ENCODE data around the gene PRKCB. TPM values are rescaled to one million over a fixed set of nuclear protein-coding genes. Genes with fewer than 3 reads are reported as not detected.
"Not testable (repeated sequence)": the region's sequence is repeated elsewhere in the genome, so short reads cannot be mapped to it uniquely, and the experiment has no call there.

The PRKCB gene
- total RNA-seq, 2 experiments from 2014 or later, result 21.0 to 51.6 TPM

GRCh38 chr16:23914946-23915530 lies 79.3 kb downstream of the PRKCB start:
- DNase-seq (ENCODE audit: low spot score), result no peak
- Histone ChIP-seq H3K27ac (ENCODE audit: low read depth, low read length, poor library complexity, severe bottlenecking) (no peak overlapping the region), H4K20me1 (ENCODE audit: insufficient read depth, low read length) (no peaks in the 10 kb centered on the region), H2AFZ (ENCODE audit: low read length) (no peak overlapping the region), H3K4me2 (ENCODE audit: low read length) (no peak overlapping the region), H3K36me3 (ENCODE audit: insufficient read depth, low read length) (no peaks in the 10 kb centered on the region), H3K9me2 (ENCODE audit: insufficient read depth, low read length) (no peaks in the 10 kb centered on the region), H3K79me2 (ENCODE audit: insufficient read depth, low read depth, low read length) (no peaks in the 10 kb centered on the region), H3K4me3 (ENCODE audit: low read depth, low read length, poor library complexity, severe bottlenecking) (no peak overlapping the region), H3K4me1 (ENCODE audit: insufficient read depth, low read length, poor library complexity, severe bottlenecking) (peaks cover 8% of the 10 kb centered on the region), H3K9me3 (ENCODE audit: low read length) (no peaks in the 10 kb centered on the region)
- CTCF ChIA-PET (ENCODE audit: unreplicated experiment), result no interaction called here
- POLR2A ChIA-PET, result interaction anchor here (0.8 to 0.9 kb wide), 2 partner anchors 16 to 185 kb away, joined by 3 to 4 read pairs; no protein-coding TSS in a partner anchor
- TF ChIP-seq CTCF (conservative IDR thresholded peaks at IDR 0.05; ENCODE audit: low read length), result no peak
- no peak for TF ChIP-seq EZH2phosphoT487 (IDR thresholded peaks at IDR 0.05; ENCODE audit: borderline replicate concordance, low read depth, low read length)
- intact Hi-C loops (cut with micrococcal nuclease; ENCODE audit: unreplicated experiment), result no loop called here
- no TSS peak for BruUV-seq (replicated peaks)

- H3K4me1 ChIP-seq (ENCODE audit: insufficient read depth, low read length, poor library complexity, severe bottlenecking); H3K79me2 ChIP-seq (ENCODE audit: insufficient read depth, low read depth, low read length); BruUV-seq (replicated peaks); H3K27ac ChIP-seq (ENCODE audit: low read depth, low read length, poor library complexity, severe bottlenecking); H4K20me1 ChIP-seq (ENCODE audit: insufficient read depth, low read length); H3K4me2 ChIP-seq (ENCODE audit: low read length); H2AFZ ChIP-seq (ENCODE audit: low read length); intact Hi-C loops (cut with micrococcal nuclease; ENCODE audit: unreplicated experiment); H3K9me2 ChIP-seq (ENCODE audit: insufficient read depth, low read length); H3K9me3 ChIP-seq (ENCODE audit: low read length); H3K36me3 ChIP-seq (ENCODE audit: insufficient read depth, low read length); H3K4me3 ChIP-seq (ENCODE audit: low read depth, low read length, poor library complexity, severe bottlenecking); CTCF ChIA-PET (ENCODE audit: unreplicated experiment); DNase-seq (ENCODE audit: low spot score): not testable (repeated sequence)
- POLR2A ChIA-PET, result interaction anchor here (0.7 kb wide), 1 partner anchor 55 kb away, joined by 3 read pairs; no protein-coding TSS in a partner anchor
These were observed 80.8 kb downstream of the PRKCB start for GRCh38 chr16:23916552-23916951.

- peaks cover 8% of the 10 kb centered on the region for H3K4me1 ChIP-seq (ENCODE audit: insufficient read depth, low read length, poor library complexity, severe bottlenecking)
- TF ChIP-seq EZH2phosphoT487 (IDR thresholded peaks at IDR 0.05; ENCODE audit: borderline replicate concordance, low read depth, low read length) (no peak), CTCF (conservative IDR thresholded peaks at IDR 0.05; ENCODE audit: low read length) (no peak)
- no peak overlapping the region for H3K27ac ChIP-seq (ENCODE audit: low read depth, low read length, poor library complexity, severe bottlenecking)
- intact Hi-C loops (cut with micrococcal nuclease; ENCODE audit: unreplicated experiment), result no loop called here
- H3K9me3 ChIP-seq (ENCODE audit: low read length), result no peaks in the 10 kb centered on the region
- ChIA-PET POLR2A (no interaction called here), CTCF (ENCODE audit: unreplicated experiment) (no interaction called here)
- no peaks in the 10 kb centered on the region for H3K36me3 ChIP-seq (ENCODE audit: insufficient read depth, low read length)
- H4K20me1 ChIP-seq (ENCODE audit: insufficient read depth, low read length), result no peaks in the 10 kb centered on the region
- H3K79me2 ChIP-seq (ENCODE audit: insufficient read depth, low read depth, low read length), result no peaks in the 10 kb centered on the region
- DNase-seq (ENCODE audit: low spot score), result no peak
- no TSS peak for BruUV-seq (replicated peaks)
- H3K9me2 ChIP-seq (ENCODE audit: insufficient read depth, low read length), result no peaks in the 10 kb centered on the region
- H3K4me2 ChIP-seq (ENCODE audit: low read length), result no peak overlapping the region
- no peak overlapping the region for H3K4me3 ChIP-seq (ENCODE audit: low read depth, low read length, poor library complexity, severe bottlenecking)
- H2AFZ ChIP-seq (ENCODE audit: low read length), result no peak overlapping the region
These were observed 81.8 kb downstream of the PRKCB start for GRCh38 chr16:23917621-23918020.

Measured in OCI-LY7 (cell line).